GM12878 (cell line): ENCODE results near the gene ITGA1. TPM values are rescaled to one million over a fixed set of nuclear protein-coding genes. Genes with fewer than 3 reads are reported as not detected.

Experiments used
- ATAC-seq: fragments of 200-7000 bp; cut with Tn5 transposase; 3 replicates; pipeline ENCODE4 v1.9.1; 2020; ENCODE audit warnings: mild to moderate bottlenecking, moderate library complexity
- BruUV-seq: library from RNA; stranded (reverse); fragments of 400-500 nt; replicated peaks from 2 replicates; lab custom pipeline; 2021; lab: Mats Ljungman, UMichigan
- CTCF ChIA-PET: fragments of 300-600 bp; sonication (Branson Sonifier 250); formaldehyde crosslinking; extraction: SDS; loops from one replicate; lab custom pipeline; 2021; ENCODE audit warnings: inconsistent platforms; lab: Yijun Ruan, JAX
- POLR2A ChIA-PET: fragments of 350-600 bp; formaldehyde crosslinking; extraction: SDS; loops from one replicate; lab custom pipeline; 2021; ENCODE audit warnings: inconsistent platforms; lab: Charles Lee
- RAD21 ChIA-PET: fragments of 300-600 bp; sonication (Branson Sonifier 250); formaldehyde crosslinking; loops from one replicate; lab custom pipeline; 2023; ENCODE audit warnings: antibody characterized with exemption; ENCODE audit not compliant: unreplicated experiment; lab: Charles Lee
- SMC1A ChIA-PET: fragments of 300-600 bp; sonication (Branson Sonifier 250); formaldehyde crosslinking; loops from one replicate; lab custom pipeline; 2023; ENCODE audit not compliant: unreplicated experiment, uncharacterized antibody; lab: Charles Lee
- DNase-seq: peaks from one replicate; pipeline ENCODE4 v3.0.0-alpha.2; 2011; ENCODE audit warnings: low read depth, low spot score
- FAIRE-seq: peaks from 3 replicates; lab custom pipeline; 2011; peaks lifted over from hg19 to GRCh38; lab: Jason Lieb, UNC
- H2AFZ ChIP-seq: 2 replicates; pipeline ENCODE4 v1.6.0; 2011; ENCODE audit warnings: low read depth, low read length, control low read depth; ENCODE audit not compliant: control insufficient read depth
- H3K27ac ChIP-seq: 2 replicates; pipeline ENCODE4 v1.5.1; 2011; ENCODE audit warnings: control low read depth; ENCODE audit not compliant: control insufficient read depth, insufficient read depth
- H3K27me3 ChIP-seq, 2 experiments: replicated peaks in 1 of 2; 2 replicates each; pipeline versions ENCODE4 v1.6.0 to v1.6.1; 2011; ENCODE audit warnings: low read length in 1 of 2; ENCODE audit not compliant: control insufficient read depth in 2 of 2, insufficient read depth in 2 of 2
- H3K36me3 ChIP-seq, 2 experiments: 2 replicates each; pipeline ENCODE4 v1.5.1; 2011; ENCODE audit warnings: low read length in 1 of 2; ENCODE audit not compliant: control insufficient read depth in 2 of 2, insufficient read depth in 2 of 2
- H3K4me1 ChIP-seq: 2 replicates; pipeline ENCODE4 v1.6.1; 2011; ENCODE audit warnings: mild to moderate bottlenecking, low read length, moderate library complexity, mixed read lengths; ENCODE audit not compliant: control insufficient read depth, insufficient read depth
- H3K4me2 ChIP-seq: 2 replicates; pipeline ENCODE4 v1.6.0; 2011; ENCODE audit warnings: control low read depth; ENCODE audit not compliant: control insufficient read depth, insufficient read depth
- H3K4me3 ChIP-seq: fragments of 200-600 bp; sonication (generic); 2 replicates; pipeline ENCODE4 v1.5.1; 2016
- H3K79me2 ChIP-seq: 2 replicates; pipeline ENCODE4 v1.6.0; 2011; ENCODE audit warnings: low read length; ENCODE audit not compliant: control insufficient read depth, insufficient read depth
- H3K9ac ChIP-seq: 2 replicates; pipeline ENCODE4 v1.8.0; 2011; ENCODE audit warnings: low read length, control low read depth, mixed read lengths; ENCODE audit not compliant: control insufficient read depth, insufficient read depth
- H3K9me3 ChIP-seq: replicated peaks from 3 replicates; pipeline ENCODE4 v1.5.1; 2011; ENCODE audit warnings: mild to moderate bottlenecking, low read length; ENCODE audit not compliant: control insufficient read depth, insufficient read depth
- H4K20me1 ChIP-seq: 2 replicates; pipeline ENCODE4 v1.6.0; 2011; ENCODE audit not compliant: control insufficient read depth, insufficient read depth
- CEBPB ChIP-seq, 2 experiments: fragments of 150-350 bp in 1 of 2; IDR thresholded peaks; 2 replicates each; pipeline ENCODE4 v1.6.1; 2012 to 2014; ENCODE audit warnings: low read depth in 2 of 2, low read length in 2 of 2, borderline replicate concordance in 1 of 2, inconsistent platforms in 1 of 2
- HDAC2 ChIP-seq: fragments of 200-600 bp; sonication (generic); IDR thresholded peaks from 2 replicates; pipeline ENCODE4 v1.6.1; 2017
- MEF2A ChIP-seq: IDR thresholded peaks from 2 replicates; pipeline ENCODE4 v1.6.1; 2011; ENCODE audit warnings: low read depth, mild to moderate bottlenecking, low read length, moderate library complexity; ENCODE audit not compliant: insufficient read depth
- RB1 ChIP-seq: fragments of 450-650 bp; formaldehyde crosslinking; IDR thresholded peaks from 2 replicates; pipeline ENCODE4 v1.6.1; 2017; ENCODE audit warnings: mild to moderate bottlenecking, borderline replicate concordance
- SIN3A ChIP-seq: IDR thresholded peaks from 2 replicates; pipeline ENCODE4 v1.6.1; 2012; ENCODE audit warnings: low read depth, low read length, improper control_type of control experiment
- SUPT20H ChIP-seq: IDR thresholded peaks from 2 replicates; pipeline ENCODE4 v1.6.1; 2011; ENCODE audit warnings: low read depth, mild to moderate bottlenecking, low read length, moderate library complexity, borderline replicate concordance; ENCODE audit not compliant: control insufficient read depth
- SUZ12 ChIP-seq: fragments of 200-600 bp; sonication (generic); IDR thresholded peaks from one replicate; pipeline ENCODE4 v1.6.1; 2018; ENCODE audit warnings: antibody characterized with exemption, mild to moderate bottlenecking; ENCODE audit not compliant: unreplicated experiment
- TAF1 ChIP-seq: IDR thresholded peaks from 2 replicates; pipeline ENCODE4 v1.6.1; 2011; ENCODE audit warnings: mild to moderate bottlenecking, low read depth, low read length, borderline replicate concordance
- YBX1 ChIP-seq: fragments of 450-650 bp; IDR thresholded peaks from 2 replicates; pipeline ENCODE4 v1.6.1; 2016; ENCODE audit warnings: antibody characterized with exemption
- YY1 ChIP-seq: IDR thresholded peaks from 2 replicates; pipeline ENCODE4 v1.6.1; 2011; ENCODE audit warnings: low read depth, mild to moderate bottlenecking, low read length
- WGBS: methylation state at CpG from one replicate; pipeline ENCODE4 v1.1.6; 2016; ENCODE audit warnings: low lambda C conversion rate; ENCODE audit not compliant: insufficient replicate concordance, insufficient coverage; ENCODE audit errors: missing lambda C conversion rate; 5-methylcytosine and 5-hydroxymethylcytosine counted together
- in situ Hi-C: fragments of 300-500 bp; cut with MboI; formaldehyde crosslinking; loops from 9 replicates; pipeline ENCODE4 v1.14.3; 2018; ENCODE audit warnings: mixed read lengths
- intact Hi-C: fragments of 100-400 bp; cut with micrococcal nuclease; formaldehyde crosslinking; loops from one replicate; pipeline ENCODE4 v1.14.2; 2022; ENCODE audit not compliant: unreplicated experiment
- polyA plus RNA-seq, 11 experiments: library from polyadenylated mRNA; depleted of rRNA in 4 of 11; unstranded in 6 of 11; stranded (reverse) in 5 of 11; fragments of >200 nt; fragmentation: Nextera tagmentation in 4 of 11; fragmentation: Illumina TruSeq in 1 of 11; extraction: Ambion mirVana in 4 of 11; extraction: Trizol in 1 of 11; gene quantifications; 1 replicate in 1 of 11; 2 replicates in 10 of 11; pipeline versions ENCODE4 v1.2.1 to v1.2.3, GENCODE V29; 2011 to 2016; ENCODE audit warnings: inconsistent platforms in 2 of 11, missing spikeins in 2 of 11, low read depth in 1 of 11
- total RNA-seq, 4 experiments: library from RNA; depleted of rRNA in 3 of 4; stranded (reverse); fragments of >200 nt in 3 of 4; fragmentation: Illumina TruSeq in 1 of 4; extraction: Trizol in 1 of 4; gene quantifications; 2 replicates each; pipeline versions ENCODE4 v1.2.1 to v1.2.3, GENCODE V29; 2013 to 2021
- TF ChIP-seq, protein P1 (sequence below): IDR thresholded peaks from 2 replicates; pipeline ENCODE4 v1.6.1; 2012; ENCODE audit warnings: low read depth, low read length, improper control_type of control experiment

Gene ITGA1
- total and polyA plus RNA-seq, 10 of the 15 experiments (the other 5 are each of a cell fraction or from before 2014, with no cell fraction given): 0.02 to 0.56 (median 0.19) TPM

DNA sequence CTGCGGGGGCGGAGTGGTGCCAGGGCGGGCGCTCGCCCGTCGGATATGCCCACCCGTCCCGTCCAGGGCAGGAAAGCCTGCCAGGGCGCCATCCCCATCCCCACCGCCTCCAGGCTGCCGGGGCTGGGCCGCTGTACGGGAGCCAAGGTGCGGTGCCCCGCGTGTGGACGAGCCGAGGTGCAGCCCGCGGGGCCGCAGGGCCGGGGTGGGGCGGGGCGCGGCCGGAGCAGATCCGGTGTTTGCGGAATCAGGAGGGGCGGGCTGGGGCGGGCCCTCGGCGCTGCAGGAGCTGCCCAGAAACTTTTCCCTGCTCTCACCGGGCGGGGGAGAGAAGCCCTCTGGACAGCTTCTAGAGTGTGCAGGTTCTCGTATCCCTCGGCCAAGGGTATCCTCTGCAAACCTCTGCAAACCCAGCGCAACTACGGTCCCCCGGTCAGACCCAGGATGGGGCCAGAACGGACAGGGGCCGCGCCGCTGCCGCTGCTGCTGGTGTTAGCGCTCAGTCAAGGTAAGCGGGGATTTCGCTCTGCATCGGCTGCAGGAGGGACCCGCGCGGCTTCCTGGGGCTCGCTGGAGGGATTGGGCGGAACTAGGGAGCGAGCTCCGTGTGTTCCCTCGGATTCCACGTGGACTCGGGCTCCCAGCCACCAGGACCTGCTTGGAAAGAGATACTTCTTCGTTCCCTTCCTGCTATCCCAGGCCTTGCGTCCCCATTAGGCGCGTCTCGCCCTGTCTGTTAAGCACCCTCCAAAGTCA, 201.5 kb downstream of the ITGA1 start, which contains the start of gene ITGA2:
Gene ITGA2 (plus strand): TSS at position 328 of the 756 bp plus-strand sequence. CDS start 117 bp downstream, at position 445.
- H3K4me2 ChIP-seq: peak within 1 kb of the TSS; percentile 83
- peak within 1 kb of the TSS; percentile 44 for H2AFZ ChIP-seq
- H3K27me3 ChIP-seq: peaks cover 10 to 25% of the 10 kb centered on the region in 2 experiments
- no peaks in the 10 kb centered on the region for H3K79me2 ChIP-seq
- POLR2A ChIA-PET: no interaction called here
- peak; percentile 24 for TF ChIP-seq SUZ12
- TF ChIP-seq, protein P1, sequence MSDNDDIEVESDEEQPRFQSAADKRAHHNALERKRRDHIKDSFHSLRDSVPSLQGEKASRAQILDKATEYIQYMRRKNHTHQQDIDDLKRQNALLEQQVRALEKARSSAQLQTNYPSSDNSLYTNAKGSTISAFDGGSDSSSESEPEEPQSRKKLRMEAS: no peak
- TF ChIP-seq YBX1: no peak
- FAIRE-seq (no peak), ATAC-seq (peak; percentile 75), DNase-seq (no peak)
- SMC1A ChIA-PET: interaction anchor here (2.0 kb wide), 1 partner anchor 40 kb away, joined by 7 read pairs; no protein-coding TSS in a partner anchor
- H3K36me3 ChIP-seq: no peaks in the 10 kb centered on the region
- H3K27ac ChIP-seq: no peak within 1 kb of the TSS
- peak within 1 kb of the TSS; percentile 57; the same call in 1 of the 2 replicates for H3K4me3 ChIP-seq
- in situ Hi-C loops (no loop called here), intact Hi-C loops (no loop called here)
- H3K9me3 ChIP-seq: no peaks in the 10 kb centered on the region
- CTCF ChIA-PET: no interaction called here
- no peaks in the 10 kb centered on the region for H3K4me1 ChIP-seq
- no peaks in the 10 kb centered on the region for H4K20me1 ChIP-seq
- WGBS: 17% methylated on average over 42 of the region's 64 CpGs
- no peak within 1 kb of the TSS for H3K9ac ChIP-seq
- RAD21 ChIA-PET: no interaction called here
- BruUV-seq: no TSS peak

DNA sequence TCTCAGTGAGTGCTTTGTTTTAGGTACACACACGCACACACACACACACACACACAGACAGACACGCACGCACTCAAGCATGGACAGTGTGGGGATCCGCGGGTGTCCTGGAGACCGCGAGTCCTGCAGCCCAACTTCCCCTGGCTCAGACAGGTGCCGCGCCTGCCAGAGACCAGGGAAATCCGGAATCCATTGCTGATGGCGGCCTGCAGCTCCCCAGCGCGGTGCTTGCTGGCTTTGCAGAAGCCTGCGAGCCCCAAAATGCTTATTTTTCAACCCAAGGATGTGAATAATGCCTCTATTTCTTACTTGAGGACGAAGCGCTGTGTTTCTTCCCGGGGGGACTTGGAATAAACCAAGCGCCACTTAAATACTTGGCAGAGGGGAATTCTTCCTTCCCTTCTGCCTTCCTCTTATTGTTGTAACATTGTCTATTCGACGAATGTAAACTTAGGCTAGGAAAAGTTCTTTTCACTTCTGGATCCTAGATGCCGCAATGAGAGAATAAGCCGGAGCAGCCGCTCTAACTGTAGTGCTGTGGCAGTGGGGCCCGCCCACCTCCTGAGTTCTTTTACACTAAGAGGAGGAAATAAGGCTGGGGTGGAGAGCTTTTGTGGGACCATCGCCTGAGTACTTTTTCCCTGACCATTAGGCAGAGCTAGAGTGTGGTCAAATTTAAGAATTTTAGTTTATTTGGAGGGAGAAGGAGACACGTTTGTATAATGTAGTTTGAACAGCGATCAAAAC, 202.2 kb downstream of the ITGA1 start:
- ChIA-PET POLR2A (no interaction called here), CTCF (interaction anchor here (1.0 kb wide), 1 partner anchor 29 kb away, joined by 3 read pairs; no protein-coding TSS in a partner anchor), RAD21 (interaction anchor here (1.1 kb wide), 1 partner anchor 41 kb away, joined by 4 read pairs; no protein-coding TSS in a partner anchor), SMC1A (no interaction called here)
- H3K79me2 ChIP-seq: no peaks in the 10 kb centered on the region
- no peaks in the 10 kb centered on the region for H3K4me1 ChIP-seq
- peak overlapping the region; percentile 57; the same call in 1 of the 2 replicates for H3K4me3 ChIP-seq
- no peaks in the 10 kb centered on the region for H4K20me1 ChIP-seq
- DNase-seq: no peak
- H2AFZ ChIP-seq: no peak overlapping the region; the same call in 1 of the 2 replicates
- no peaks in the 10 kb centered on the region for H3K9me3 ChIP-seq
- no peak overlapping the region for H3K9ac ChIP-seq
- TF ChIP-seq HDAC2 (no peak), SIN3A (no peak), SUPT20H (no peak), MEF2A (no peak), TAF1 (no peak), YY1 (peak; percentile 41; the same call in 1 of the 2 replicates), CEBPB (IDR thresholded peaks at IDR 0.05; ENCODE audit: borderline replicate concordance in 1 of 2, low read depth in 2 of 2, low read length in 2 of 2) (no peak), RB1 (no peak)
- H3K4me2 ChIP-seq: peak overlapping the region; percentile 83
- WGBS: 11% methylated on average over 27 of the region's 27 CpGs
- intact Hi-C loops (no loop called here), in situ Hi-C loops (no loop called here)
- BruUV-seq: no TSS peak
- H3K36me3 ChIP-seq: no peaks in the 10 kb centered on the region
- H3K27me3 ChIP-seq: peaks cover 10 to 25% of the 10 kb centered on the region in 2 experiments
- H3K27ac ChIP-seq: no peak overlapping the region
- ATAC-seq: peak; percentile 43
- no peak for FAIRE-seq
